Spleen (tissue), 11 donors: ENCODE results near the gene SETBP1. TPM values are rescaled to one million over a fixed set of nuclear protein-coding genes. Genes with fewer than 3 reads are reported as not detected.

Experiments
- DNase-seq: peaks from one replicate; pipeline ENCODE4 v3.0.0-alpha.2; 2020
- H3K27ac ChIP-seq, 8 donors: fragments of 200-600 bp; sonication (generic) in 7 of 8; 1 replicate in 4 of 8; 2 replicates in 4 of 8; pipeline versions ENCODE4 v1.5.0 to v1.8.0; 2016 to 2021; ENCODE audit warnings: inconsistent platforms in 4 of 8, mild to moderate bottlenecking in 4 of 8, moderate library complexity in 1 of 8
- H3K27me3 ChIP-seq, 7 donors: fragments of 200-600 bp; sonication (generic) in 6 of 7; replicated peaks in 1 of 7; 1 replicate in 4 of 7; 2 replicates in 3 of 7; pipeline versions ENCODE4 v1.5.0 to v1.8.0; 2016 to 2021; ENCODE audit warnings: inconsistent platforms in 3 of 7, mild to moderate bottlenecking in 1 of 7
- H3K36me3 ChIP-seq, 6 donors: fragments of 200-600 bp; sonication (generic) in 5 of 6; 1 replicate in 4 of 6; 2 replicates in 2 of 6; pipeline versions ENCODE4 v1.5.0 to v1.8.0; 2016 to 2021; ENCODE audit warnings: inconsistent platforms in 2 of 6
- H3K4me1 ChIP-seq, 6 donors: fragments of 200-600 bp; sonication (generic) in 5 of 6; 1 replicate in 3 of 6; 2 replicates in 3 of 6; pipeline versions ENCODE4 v1.5.0 to v1.8.0; 2016 to 2021; ENCODE audit warnings: inconsistent platforms in 3 of 6
- H3K4me3 ChIP-seq, 8 donors: fragments of 200-600 bp; sonication (generic) in 7 of 8; 1 replicate in 4 of 8; 2 replicates in 4 of 8; pipeline versions ENCODE4 v1.5.0 to v1.8.0; 2016 to 2021; ENCODE audit warnings: inconsistent platforms in 4 of 8, mild to moderate bottlenecking in 4 of 8, moderate library complexity in 2 of 8
- H3K9me3 ChIP-seq, 8 donors: fragments of 200-600 bp; sonication (generic) in 7 of 8; 1 replicate in 4 of 8; 2 replicates in 4 of 8; pipeline versions ENCODE4 v1.5.0 to v1.8.0; 2016 to 2021; ENCODE audit warnings: inconsistent platforms in 4 of 8
- CTCF ChIP-seq, 11 experiments: fragments of 200-600 bp in 7 of 11; fragments of 450-650 bp in 4 of 11; sonication (generic) in 4 of 11; IDR thresholded peaks in 8 of 11; conservative IDR thresholded peaks in 3 of 11; 1 replicate in 7 of 11; 2 replicates in 4 of 11; pipeline versions ENCODE4 v1.4.0 to v1.8.0; 2016 to 2021; ENCODE audit warnings: antibody characterized with exemption in 11 of 11, inconsistent platforms in 4 of 11, mild to moderate bottlenecking in 1 of 11
- POLR2A ChIP-seq, 3 donors: fragments of 450-650 bp; IDR thresholded peaks; one replicate each; pipeline ENCODE4 v1.5.1; 2017; ENCODE audit warnings: antibody characterized with exemption in 3 of 3, mild to moderate bottlenecking in 1 of 3
- POLR2AphosphoS5 ChIP-seq, 3 donors: sonication (generic); formaldehyde crosslinking; IDR thresholded peaks; one replicate each; pipeline ENCODE4 v1.5.1; 2017; ENCODE audit warnings: antibody characterized with exemption in 3 of 3
- WGBS, 5 donors: extraction: QIAGEN DNeasy Blood & Tissue Kit in 3 of 5; methylation state at CpG; one replicate each; pipeline versions ENCODE4 v1.1.5 to v1.1.7; 2013 to 2018; 5-methylcytosine and 5-hydroxymethylcytosine counted together
- intact Hi-C: fragments of 100-400 bp; cut with DNase I; formaldehyde crosslinking; loops from one replicate; pipeline ENCODE4 v1.15.0; 2023; ENCODE audit warnings: low total_unique reads
- polyA plus RNA-seq, 3 donors: library from polyadenylated mRNA; stranded (reverse); fragments of 200-250 nt; gene quantifications; one replicate each; pipeline ENCODE4 v1.2.1, GENCODE V29; 2013
- total RNA-seq, 7 donors: library from RNA; depleted of rRNA in 3 of 7; stranded (reverse); fragments of >200 nt in 3 of 7; fragmentation: NEBNext Ultra II Directional in 4 of 7; extraction: Animal tissue kit (Norgen Biotek cat#: 25700) in 4 of 7; gene quantifications; one replicate each; pipeline versions ENCODE4 v1.1.0 to v1.2.1, GENCODE V29; 2016 to 2021
- donor health status: healthy with polysubstance abuse.
- donor health status: DM: no; HTN: no; CAD: no; lungs with moderate emphysema.
- donor health status: DM: no; HTN: no; CAD: no.
- donor health status: Bipolar disorder and iron deficiency.
- donor health status: healthy.
- donor health status: DM: no; HTN: no; CAD: no.
- donor health status: DM: yes; HTN: yes; CAD: no.

SETBP1 gene
- total and polyA plus RNA-seq, 10 donors = 2.0 to 50.7 (median 33.1) TPM

- 95 to 100% (median 99%) methylated on average over 1 of the region's 1 CpG for WGBS, 5 donors
- Histone ChIP-seq H3K27ac (peak overlapping the region in 4 of 8 donors; percentile 66 to 85 (median 78)), H3K27me3 (no peaks in the 10 kb centered on the region), H3K4me1 (peaks cover 12 to 52% (median 47%) of the 10 kb centered on the region in 6 donors), H3K4me3 (no peak overlapping the region), H3K36me3 (no peaks in the 10 kb centered on the region), H3K9me3 (no peaks in the 10 kb centered on the region)
- no peak for DNase-seq
- intact Hi-C loops = no loop called here
- no peak for TF ChIP-seq POLR2AphosphoS5 (IDR thresholded peaks at IDR 0.05)
- TF ChIP-seq CTCF (IDR thresholded peaks at IDR 0.05 in 8 of 11, conservative IDR thresholded peaks at IDR 0.05 in 3 of 11) = no peak
- TF ChIP-seq POLR2A (IDR thresholded peaks at IDR 0.05) = no peak
Observed at GRCh38 chr18:45107425-45107824, 426.7 kb downstream of the SETBP1 start.

GRCh38 chr18:45108754-45109153 is 428.1 kb downstream of the SETBP1 start:
- H3K4me1 ChIP-seq = peaks cover 6 to 38% (median 35%) of the 10 kb centered on the region in 6 donors
- no peak for DNase-seq
- H3K9me3 ChIP-seq = no peaks in the 10 kb centered on the region
- H3K27ac ChIP-seq = no peak overlapping the region
- no peak for TF ChIP-seq POLR2A (IDR thresholded peaks at IDR 0.05)
- no peak for TF ChIP-seq POLR2AphosphoS5 (IDR thresholded peaks at IDR 0.05)
- TF ChIP-seq CTCF (IDR thresholded peaks at IDR 0.05 in 8 of 11, conservative IDR thresholded peaks at IDR 0.05 in 3 of 11) = no peak
- intact Hi-C loops = no loop called here
- whole genome bisulfite sequencing, 5 donors = 83 to 94% (median 88%) methylated on average over 7 of the region's 7 CpGs
- no peaks in the 10 kb centered on the region for H3K27me3 ChIP-seq
- H3K36me3 ChIP-seq = no peaks in the 10 kb centered on the region
- no peak overlapping the region for H3K4me3 ChIP-seq

- H3K4me3 ChIP-seq = no peak overlapping the region
- H3K27ac ChIP-seq = no peak overlapping the region
- intact Hi-C loops = no loop called here
- no peaks in the 10 kb centered on the region for H3K9me3 ChIP-seq
- TF ChIP-seq CTCF (IDR thresholded peaks at IDR 0.05 in 8 of 11, conservative IDR thresholded peaks at IDR 0.05 in 3 of 11) = no peak
- TF ChIP-seq POLR2A (IDR thresholded peaks at IDR 0.05) = no peak
- no peak for TF ChIP-seq POLR2AphosphoS5 (IDR thresholded peaks at IDR 0.05)
- 81 to 93% (median 86%) methylated on average over 2 of the region's 2 CpGs for WGBS, 5 donors
- DNase-seq = no peak
- H3K36me3 ChIP-seq = no peaks in the 10 kb centered on the region
- peaks cover 6 to 33% (median 30%) of the 10 kb centered on the region in 6 donors for H3K4me1 ChIP-seq
- H3K27me3 ChIP-seq = no peaks in the 10 kb centered on the region
Observed at GRCh38 chr18:45109271-45109670, 428.6 kb downstream of the SETBP1 start.

- H3K36me3 ChIP-seq = no peaks in the 10 kb centered on the region
- no peaks in the 10 kb centered on the region for H3K9me3 ChIP-seq
- intact Hi-C loops = no loop called here
- peaks cover 2 to 29% (median 25%) of the 10 kb centered on the region in 6 donors for H3K4me1 ChIP-seq
- no peak overlapping the region for H3K27ac ChIP-seq
- TF ChIP-seq CTCF (IDR thresholded peaks at IDR 0.05 in 8 of 11, conservative IDR thresholded peaks at IDR 0.05 in 3 of 11) (no peak), POLR2AphosphoS5 (IDR thresholded peaks at IDR 0.05) (no peak), POLR2A (IDR thresholded peaks at IDR 0.05) (no peak)
- no peak overlapping the region for H3K4me3 ChIP-seq
- DNase-seq = no peak
- H3K27me3 ChIP-seq = no peaks in the 10 kb centered on the region
Observed at GRCh38 chr18:45109706-45110105, 429.0 kb downstream of the SETBP1 start.
